ENCODE results near the gene LONP1.

The LONP1 gene

DNA sequence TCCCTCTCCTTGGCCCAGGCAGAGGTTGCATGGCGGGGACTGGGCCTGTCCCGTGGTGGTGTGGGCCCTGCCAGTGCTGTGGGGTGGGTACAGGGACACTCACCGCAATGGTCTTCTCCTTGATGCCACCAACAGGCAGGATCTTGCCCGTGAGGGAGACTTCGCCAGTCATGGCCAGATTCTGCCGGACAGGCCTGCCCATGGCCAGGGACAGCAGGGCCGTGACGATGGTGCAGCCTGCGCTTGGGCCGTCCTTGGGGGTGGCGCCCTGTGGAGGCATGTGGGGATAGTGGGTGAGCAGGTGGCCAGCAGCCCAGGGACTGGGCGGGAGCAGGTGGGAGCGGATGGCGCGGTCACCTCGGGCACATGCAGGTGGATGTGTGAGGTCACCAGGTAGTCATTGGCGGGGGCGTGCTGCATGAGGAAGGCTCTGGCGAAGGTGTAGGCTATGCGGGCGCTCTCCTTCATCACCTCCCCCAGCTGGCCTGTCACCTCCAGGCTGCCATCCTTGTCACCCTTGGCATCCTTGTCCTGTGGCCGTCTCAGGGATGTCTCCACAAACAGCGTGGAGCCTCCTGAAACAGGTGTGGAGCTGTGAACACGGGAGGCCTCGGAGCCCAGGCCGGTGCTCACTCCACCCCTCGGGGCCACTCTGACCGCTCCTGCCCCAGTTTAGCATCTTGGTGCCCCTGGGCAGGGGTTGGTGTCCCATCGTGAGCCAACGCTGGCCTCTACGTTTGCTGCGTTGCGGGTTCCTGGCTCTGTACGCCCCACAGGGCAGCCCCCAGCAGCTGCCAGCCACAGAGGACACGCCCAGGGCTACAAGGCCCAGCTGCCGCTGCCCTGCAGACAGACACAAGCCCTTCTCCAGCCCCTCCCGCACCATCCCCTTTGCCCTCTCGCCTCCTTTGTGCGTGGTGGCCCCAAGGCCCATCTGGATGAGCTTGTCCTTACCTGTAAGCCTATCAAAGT, 26.5 kb downstream of the LONP1 start:
- peak; percentile 66 for DNase-seq

DNA sequence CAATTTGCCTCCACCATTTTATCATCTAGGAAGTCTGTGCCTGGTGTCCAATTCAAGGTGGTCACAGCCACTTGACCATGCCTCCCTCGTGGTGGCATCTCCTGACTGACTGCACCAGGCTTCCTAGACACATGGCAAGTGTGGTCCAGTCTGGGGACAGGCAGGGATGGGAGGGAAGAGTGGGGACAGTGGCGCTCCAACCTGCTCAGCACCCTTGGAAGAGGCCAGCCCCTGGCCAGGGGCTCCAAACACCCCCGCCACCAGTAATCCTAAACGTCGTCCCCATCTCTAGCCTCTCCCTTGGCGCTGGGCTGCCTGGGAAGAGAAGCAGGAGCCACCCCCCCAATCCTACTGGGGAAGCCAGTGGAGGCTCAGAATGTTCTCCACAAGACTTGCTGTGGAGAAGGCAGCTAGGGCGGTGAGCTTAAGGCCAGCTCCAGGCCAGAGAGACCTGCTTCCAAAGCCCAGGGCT, 27.2 kb downstream of the LONP1 start:
- DNase-seq, result no peak

DNA sequence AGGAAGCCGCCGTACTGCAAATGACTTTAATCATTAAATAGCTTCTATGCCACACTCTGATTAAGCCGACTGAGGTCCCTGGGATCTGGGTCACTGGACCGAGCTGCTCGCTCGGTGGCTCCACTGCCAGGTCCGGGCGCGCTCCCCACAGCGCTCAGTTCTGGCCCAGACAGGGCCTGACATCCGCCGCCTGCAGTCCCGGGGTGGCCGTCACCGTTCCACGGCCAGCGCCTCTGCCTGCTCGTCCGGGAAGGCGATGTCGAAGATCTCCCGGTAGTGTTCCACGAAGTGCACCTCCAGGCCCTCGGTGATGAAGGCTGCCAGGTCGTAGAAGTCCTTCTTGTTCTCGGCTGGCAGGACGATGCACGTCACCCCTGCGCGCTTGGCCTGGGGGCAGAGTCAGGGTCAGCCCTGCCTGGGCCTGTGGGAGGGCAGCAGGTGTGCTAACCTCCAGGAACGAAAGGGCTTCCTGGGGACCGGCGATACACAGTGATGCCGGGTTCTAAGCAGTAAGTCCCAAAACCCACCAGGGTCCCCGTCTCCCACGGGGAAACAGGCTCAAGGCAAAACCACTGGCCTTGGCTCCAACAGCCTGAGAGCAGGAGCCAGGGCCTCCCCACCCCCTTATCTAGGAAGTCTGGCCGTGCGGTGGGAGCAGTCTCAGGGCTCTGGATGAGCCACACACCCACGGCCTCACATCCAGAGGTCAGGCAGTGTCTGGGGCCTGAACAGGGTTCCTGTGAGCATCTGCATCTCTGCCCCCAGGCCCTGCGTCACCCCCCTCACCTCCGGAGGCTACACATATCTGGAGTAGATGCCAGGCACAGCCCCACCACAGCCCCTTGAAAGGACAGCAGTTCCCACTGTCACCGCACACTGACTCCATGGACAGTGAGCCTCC, 27.9 kb downstream of the LONP1 start:
- DNase-seq, result peak; percentile 37

DNA sequence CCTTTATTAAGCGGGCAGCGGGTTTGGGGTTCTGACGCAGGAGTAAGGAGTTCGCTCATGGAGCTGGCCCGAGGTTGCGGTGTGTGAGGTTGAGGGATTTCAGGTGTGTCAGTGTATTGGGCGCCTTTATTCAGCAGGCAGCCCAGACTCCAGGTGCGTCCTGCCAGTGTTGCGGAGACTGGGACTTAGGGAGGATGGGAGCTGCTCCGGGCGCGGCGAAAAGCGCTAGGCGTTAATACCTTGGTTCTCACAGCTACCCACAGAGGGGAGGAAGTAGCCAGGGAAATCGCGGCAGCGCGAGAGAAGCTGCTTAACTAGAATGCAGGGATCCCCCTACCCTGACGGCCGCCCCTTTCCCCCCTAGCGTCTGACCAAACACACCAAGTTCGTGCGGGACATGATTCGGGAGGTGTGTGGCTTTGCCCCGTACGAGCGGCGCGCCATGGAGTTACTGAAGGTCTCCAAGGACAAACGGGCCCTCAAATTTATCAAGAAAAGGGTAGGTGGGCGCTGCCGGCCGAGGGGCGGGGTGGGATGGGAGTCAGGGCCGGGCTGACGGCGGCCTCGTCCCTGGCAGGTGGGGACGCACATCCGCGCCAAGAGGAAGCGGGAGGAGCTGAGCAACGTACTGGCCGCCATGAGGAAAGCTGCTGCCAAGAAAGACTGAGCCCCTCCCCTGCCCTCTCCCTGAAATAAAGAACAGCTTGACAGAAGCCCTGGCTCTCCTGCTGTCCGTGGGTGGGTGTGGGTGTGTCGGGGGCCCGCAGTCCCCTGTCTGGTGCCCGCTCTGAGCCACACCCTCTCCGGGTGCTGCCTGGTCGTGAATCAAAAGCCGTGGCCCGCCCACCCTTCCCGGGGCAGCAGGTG, 28.8 kb downstream of the LONP1 start:
- DNase-seq, result peak; percentile 86

DNA sequence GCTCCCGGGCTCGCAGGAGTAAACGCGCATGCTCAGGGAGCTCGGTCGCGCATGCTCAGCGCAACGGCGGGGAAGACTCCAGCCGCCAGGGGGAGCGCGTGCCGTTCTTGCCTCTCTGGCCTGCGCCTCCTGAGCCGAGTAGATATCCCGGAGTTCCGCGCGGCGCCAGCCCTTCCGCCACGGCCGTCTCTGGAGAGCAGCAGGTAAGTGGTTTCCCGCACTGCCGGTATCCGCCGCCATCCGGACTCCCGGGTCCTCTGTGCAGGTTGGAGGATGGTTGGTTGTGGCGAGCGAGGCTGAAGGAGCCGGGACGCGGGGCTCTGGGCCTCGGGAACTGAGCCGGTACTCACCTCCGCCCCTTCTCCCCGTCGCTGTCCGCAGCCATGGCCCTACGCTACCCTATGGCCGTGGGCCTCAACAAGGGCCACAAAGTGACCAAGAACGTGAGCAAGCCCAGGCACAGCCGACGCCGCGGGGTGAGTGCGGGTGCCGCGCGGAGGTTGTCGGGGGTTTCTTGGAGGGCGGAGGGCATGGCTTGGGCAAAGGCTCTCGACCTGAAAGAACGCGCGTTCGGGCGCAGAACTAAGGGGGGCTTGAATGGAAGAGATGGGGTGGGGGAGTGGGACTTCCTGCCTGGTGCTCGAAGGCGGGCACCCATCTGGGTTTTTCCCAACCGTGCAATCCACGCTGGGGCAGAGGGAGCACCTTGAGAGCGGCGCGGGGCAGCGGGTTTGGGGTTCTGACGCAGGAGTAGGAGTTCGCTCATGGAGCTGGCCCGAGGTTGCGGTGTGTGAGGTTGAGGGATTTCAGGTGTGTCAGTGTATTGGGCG, 29.6 kb downstream of the LONP1 start, which contains the start of gene RPL36:
Gene RPL36, plus strand, starts transcription at position 171 of the 830 bp plus-strand sequence. Its CDS starts 213 bp downstream, at position 384.
- peak; percentile 99 for DNase-seq

DNA sequence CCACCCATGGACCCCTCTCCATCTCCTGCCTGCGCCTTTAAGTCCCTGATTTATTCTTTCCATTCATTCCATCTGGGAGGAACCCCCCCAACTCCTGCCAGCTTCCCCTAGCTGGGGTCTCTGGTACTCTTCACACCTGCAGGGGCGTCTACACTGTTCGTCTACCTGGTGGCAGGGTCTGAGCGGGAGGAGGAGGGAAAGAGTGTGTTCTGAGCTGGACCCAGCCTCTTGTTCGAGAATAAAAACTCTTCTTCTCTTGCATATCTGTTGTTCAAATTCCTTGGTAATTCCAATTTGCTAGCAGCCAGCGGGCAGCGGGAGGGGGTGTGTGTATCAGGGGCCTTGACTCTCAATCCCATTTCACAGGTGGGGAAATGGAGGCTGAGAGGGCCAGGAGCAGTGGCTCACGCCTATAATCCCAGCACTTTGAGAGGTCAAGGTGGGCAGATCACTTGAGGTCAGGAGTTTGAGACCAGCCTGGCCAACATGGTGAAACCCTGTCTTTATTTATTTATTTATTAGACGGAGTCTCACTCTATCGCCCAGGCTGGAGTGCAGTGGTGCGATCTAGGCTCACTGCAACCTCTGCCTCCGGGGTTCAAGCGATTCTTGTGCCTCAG, 31.6 kb downstream of the LONP1 start:
- DNase-seq, result peak; percentile 22

DNA sequence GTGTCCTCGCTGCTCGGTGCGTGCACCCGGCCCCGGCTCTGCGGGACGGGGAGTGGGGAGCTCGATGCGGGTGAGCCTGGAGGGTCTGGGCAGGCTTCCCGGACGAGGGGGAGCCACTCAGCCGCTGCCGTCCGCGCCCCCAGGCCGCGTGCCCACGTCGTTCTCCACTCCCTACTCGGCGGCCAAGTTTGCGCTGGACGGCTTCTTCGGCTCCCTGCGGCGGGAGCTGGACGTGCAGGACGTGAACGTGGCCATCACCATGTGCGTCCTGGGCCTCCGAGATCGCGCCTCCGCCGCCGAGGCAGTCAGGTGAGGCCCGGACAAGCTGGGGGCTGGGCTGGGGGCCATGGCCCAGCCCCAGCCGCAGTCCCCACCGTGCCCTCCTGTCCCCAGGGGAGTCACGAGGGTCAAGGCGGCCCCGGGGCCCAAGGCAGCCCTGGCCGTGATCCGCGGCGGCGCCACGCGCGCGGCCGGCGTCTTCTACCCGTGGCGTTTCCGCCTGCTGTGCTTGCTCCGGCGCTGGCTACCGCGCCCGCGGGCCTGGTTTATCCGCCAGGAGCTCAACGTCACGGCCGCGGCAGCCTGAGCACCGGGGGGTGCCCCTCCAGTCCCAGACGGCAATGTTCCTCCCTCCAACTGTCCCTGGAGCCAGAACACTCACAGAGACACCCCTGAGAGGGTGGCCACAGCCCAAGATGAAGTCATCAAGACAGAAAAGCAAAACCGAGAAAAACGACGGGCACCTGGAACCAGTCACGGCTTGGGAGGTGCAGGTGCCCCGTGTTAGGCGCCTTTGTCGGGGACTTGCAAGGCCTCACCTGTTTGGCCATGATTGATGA, 32.4 kb downstream of the LONP1 start:
- DNase-seq, result peak; percentile 30

DNA sequence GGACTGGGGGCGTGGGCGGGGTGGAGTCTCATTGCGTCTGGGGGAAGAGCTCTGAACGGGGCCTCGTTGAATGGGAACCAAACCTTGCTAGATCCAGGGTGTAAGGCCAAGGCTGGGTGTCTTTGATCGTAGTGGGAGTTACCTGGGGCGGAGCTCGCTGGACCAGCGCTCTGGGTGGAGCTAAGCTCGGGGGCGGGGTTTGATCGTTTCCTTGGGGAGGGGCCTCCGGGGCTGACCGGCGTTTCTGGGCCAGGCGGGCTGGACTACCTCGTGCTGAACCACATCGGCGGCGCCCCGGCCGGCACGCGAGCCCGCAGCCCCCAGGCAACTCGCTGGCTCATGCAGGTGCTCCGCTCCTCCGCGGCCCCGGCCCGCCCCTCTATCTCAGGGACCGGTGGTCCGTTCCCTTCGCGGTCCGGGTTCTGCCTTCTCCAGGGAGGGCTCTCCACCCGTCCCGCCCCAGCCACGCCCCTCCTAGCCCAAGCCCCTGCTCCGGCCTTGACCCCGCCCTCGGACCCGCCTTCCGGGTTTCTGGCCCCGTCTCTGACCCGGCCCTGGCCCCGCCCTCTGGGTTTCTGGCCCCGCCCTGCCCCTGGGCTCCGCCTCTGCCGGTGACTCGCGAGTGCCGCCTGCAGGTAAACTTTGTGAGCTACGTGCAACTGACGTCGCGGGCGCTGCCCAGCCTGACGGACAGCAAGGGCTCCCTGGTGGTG, 33.1 kb downstream of the LONP1 start:
- peak; percentile 97 for DNase-seq

DNA sequence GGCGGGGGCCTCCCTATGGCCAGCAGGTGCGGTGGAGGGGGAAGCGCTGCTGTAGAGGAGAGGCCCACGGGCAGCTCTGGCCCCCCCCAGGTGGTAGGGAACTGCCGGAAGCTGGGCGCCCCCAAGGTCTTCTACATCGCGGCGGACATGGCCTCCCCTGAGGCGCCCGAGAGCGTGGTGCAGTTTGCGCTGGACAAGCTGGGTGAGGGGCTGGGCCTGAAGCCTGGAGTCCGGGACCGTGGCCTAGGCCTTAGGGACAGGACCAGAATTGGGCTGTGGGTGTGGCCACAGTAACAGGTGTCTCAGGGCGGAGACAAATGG, 33.7 kb downstream of the LONP1 start:
- no peak for DNase-seq

DNA sequence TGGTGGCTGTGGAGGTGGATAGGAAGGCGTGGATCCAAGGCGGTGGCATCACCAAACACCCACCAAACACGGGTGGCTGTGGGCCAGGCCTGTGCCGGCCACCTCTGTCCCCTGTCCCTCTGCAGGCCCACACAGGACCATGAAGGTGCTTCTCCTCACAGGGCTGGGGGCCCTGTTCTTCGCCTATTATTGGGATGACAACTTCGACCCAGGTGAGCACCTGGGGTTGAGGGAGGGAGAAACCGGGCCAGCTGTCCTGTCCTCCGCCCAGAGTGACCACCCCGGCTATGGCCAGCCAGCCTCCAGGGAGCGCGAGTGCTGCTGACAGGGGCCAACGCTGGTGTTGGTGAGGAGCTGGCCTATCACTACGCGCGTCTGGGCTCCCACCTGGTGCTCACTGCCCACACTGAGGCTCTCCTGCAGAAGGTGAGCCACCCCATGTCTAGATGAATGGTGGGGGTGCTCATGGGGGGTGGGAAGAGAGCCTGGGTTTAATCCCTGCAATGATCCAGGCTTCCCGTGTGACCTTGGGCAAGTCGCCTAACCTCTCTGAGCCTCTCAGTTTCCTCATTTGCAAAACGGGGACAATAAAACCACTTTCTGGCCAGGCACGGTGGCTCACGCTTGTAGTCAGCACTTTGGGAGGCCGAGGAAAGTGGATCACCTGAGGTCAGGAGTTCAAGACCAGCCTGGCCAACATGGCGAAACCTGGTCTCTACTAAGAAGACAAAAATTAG, 35.1 kb downstream of the LONP1 start:
- peak; percentile 23 for DNase-seq

DNA sequence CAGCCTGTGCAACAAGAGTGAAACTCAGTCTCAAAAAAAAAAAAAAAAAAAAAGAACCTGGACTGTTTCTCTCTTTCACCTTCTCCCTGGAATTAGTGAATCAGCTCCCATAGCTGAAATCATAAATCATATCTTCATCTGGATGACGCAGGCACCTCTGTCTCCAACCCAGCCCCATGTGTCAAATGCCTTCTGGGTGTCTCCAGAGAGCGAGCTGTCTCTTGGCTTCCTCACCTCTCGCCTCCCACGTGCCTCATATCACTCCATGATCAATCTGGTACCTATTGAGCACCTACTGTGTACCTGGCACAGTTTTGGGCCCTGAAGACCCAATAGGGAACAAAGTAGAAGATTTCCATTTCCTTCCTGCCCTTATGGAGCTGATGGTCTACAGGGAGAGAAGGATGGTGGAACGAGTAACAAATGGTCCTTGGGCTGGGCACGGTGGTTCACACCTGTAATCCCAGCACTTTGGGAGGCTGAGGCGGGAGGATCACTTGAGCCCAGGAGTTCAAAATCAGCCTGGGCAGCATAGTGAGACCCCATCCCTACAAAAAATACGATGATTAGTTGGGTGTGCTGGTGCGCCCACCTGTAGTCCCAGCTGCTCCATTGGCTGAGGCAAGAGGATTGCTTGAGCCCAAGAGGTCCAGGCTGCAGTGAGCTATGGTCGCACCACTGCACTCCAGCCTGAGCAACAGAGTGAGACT, 36.6 kb downstream of the LONP1 start:
- DNase-seq, result no peak

DNA sequence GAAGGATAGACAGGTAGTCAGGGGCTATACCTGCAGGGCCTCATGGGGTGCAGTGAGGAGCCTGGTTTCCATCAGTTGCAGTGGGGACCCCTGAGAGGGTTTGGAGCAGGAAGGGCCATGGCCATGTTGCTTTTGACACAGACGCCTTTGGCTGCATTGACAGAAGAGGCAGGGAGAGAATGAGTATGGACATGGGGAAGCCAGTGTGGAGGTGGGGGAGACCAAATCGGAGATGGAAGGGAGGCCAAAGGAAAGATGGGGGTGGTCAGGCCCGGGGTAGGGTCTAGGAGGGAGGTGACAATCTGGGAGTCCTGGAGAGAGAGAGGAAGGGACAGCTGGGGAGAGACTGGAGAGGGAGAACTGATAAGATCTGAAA, 37.9 kb downstream of the LONP1 start:
- DNase-seq, result no peak

DNA sequence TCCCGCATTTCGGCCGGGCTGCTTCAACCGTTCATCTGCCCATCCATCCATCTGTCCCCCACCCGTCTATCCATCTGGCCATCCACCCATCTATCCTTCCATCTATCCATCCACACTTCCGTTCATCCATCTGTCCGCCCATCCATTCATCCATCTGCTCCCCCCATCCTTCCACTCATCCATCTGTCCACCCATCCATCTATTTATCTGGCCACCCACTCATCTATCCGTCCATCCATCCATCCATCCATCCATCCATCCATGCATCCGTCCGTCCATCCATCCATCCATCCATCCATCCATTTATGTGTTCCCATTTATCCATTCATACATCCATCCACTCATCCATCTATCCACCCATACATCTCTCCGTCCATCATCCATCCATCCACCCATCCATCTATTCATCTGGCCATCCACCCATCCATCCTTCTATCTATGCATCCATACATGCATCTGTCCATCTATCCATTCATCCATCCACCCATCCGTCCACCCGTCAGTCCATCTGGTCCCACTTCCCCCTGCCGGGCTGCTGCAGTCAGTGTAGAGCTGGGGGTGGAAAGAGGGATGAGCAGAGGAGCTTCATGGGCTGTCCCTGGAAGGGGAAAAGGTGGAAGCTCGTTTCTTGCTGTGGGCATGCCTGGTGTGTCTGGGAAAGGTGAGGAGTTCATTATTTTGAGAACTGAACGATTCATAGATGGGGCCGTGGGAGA, 38.4 kb downstream of the LONP1 start:
- no peak for DNase-seq

DNA sequence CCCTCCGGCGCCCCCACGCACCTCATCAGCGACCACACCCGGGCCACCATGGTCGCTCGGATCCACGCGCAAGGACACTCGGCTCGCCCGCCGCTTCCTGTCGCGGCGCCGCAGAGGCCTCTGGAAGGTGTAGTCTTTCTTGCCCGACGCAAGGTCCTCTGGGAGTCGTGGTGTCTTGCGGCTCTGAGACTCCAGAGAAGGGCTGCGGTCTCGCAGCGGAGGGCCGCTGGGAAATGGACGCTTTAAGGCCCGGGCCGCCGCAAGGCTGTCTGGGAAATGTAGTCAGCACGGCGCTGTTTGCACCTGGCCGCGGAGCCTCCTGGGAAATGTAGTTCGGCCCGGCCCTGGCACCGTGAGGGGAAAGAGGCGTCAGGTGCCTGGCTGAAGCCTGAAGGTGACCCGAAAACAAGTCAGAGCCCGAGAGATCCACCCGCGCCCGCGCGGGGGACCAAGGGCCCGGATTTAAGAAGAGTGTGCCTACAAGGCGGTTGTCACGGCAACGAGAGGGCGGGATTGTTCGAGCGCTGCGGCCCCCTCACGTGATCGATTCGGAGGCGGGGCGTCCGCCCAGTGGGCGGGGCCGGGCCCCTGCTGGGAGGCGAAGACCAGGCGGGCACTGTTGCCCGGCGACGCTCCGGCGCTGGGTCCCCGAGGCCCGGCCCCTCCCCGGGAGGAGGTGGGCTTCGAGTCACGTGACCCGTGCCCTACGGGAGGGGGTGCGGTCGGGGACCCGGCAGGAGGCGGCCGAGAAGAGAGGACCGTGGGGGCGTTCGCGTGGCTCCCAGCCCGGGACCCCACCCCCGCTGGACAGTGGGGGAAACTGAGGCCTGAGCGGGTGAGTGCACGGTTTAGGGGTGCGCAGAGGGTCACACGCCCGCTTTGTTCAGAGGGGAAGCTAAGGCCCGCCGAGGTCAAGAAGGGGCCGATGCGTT, 39.2 kb downstream of the LONP1 start, which contains the start of the genes HSD11B1L and MICOS13:
Gene HSD11B1L, plus strand, starts transcription at position 591 of the 932 bp plus-strand sequence. CDS start 3,806 bp downstream, outside the sequence.
Gene MICOS13, minus strand, starts transcription at position 80 of the 932 bp plus-strand sequence. Its CDS starts 30 bp downstream, at position 50.
- DNase-seq, result peak; percentile 98

DNA sequence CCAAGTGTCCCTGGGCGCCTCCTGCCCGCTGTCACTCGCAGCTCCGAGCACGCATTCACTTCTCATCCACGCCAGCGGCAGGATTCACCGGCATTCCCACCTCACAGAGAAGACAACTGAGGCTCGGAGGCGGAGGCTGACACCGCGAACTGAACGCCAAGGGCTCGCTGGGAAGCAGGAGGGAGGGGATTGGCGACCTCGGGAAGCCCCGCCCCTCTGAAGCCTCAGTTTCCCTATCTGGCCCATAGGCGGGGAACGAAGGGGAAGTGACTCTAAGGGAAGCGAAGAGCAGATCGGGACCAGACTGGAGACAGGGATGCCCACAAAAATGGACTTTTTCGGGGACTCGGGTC, 39.9 kb downstream of the LONP1 start:
- no peak for DNase-seq

All from right hindlimb (tissue), 1 donor.